ENCODE data around the gene ADAMTS17. TPM values are rescaled to one million over a fixed set of nuclear protein-coding genes. Genes with fewer than 3 reads are reported as not detected.

The ADAMTS17 gene
- total and polyA plus RNA-seq, 8 donors = 0.31 to 14.3 (median 6.3) TPM

DNA sequence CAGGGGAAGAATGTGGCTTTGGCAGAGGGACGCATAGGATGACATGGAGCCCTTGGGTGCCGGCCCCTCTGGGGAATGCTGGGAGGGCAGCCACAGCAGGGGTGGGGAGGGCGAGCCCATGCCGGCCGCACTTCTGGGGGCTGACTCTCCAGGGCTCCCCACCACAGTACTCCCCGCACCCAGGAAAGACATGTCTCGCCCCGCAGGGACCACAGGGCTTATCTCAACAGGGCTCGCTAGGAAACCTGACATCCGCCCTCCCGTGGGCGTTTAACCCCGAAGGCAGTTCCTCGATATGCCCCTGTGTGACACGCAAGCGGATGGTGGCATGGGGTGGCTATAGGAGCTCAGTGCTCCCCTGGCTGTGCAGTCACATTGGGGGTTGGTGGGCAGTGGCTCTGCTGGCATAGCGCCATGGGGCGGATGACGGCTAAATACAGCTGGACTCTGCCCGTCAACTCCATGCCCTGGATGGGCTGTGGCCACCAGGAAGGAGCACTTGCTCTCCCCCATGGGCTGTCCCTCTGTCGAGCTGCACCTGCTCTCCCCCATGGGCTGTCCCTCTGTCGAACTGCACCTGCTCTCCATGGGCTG is 141.4 kb downstream of the ADAMTS17 start:
- H3K9me3 ChIP-seq = no peaks in the 10 kb centered on the region
- DNase-seq = no peak
- H3K36me3 ChIP-seq = no peaks in the 10 kb centered on the region
- no peaks in the 10 kb centered on the region for H3K4me1 ChIP-seq
- H3K4me3 ChIP-seq = no peak overlapping the region
- no peak overlapping the region for H3K27ac ChIP-seq
- intact Hi-C loops (cut with DNase I; ENCODE audit: low total_unique reads) = no loop called here
- H3K27me3 ChIP-seq = no peaks in the 10 kb centered on the region
- 86 to 92% (median 86%) methylated on average over 5 to 22 of the region's 22 CpGs for WGBS, 5 donors
- TF ChIP-seq POLR2A (IDR thresholded peaks at IDR 0.05) (no peak), POLR2AphosphoS5 (IDR thresholded peaks at IDR 0.05) (no peak), EP300 (IDR thresholded peaks at IDR 0.05) (no peak)
- TF ChIP-seq, protein P1, sequence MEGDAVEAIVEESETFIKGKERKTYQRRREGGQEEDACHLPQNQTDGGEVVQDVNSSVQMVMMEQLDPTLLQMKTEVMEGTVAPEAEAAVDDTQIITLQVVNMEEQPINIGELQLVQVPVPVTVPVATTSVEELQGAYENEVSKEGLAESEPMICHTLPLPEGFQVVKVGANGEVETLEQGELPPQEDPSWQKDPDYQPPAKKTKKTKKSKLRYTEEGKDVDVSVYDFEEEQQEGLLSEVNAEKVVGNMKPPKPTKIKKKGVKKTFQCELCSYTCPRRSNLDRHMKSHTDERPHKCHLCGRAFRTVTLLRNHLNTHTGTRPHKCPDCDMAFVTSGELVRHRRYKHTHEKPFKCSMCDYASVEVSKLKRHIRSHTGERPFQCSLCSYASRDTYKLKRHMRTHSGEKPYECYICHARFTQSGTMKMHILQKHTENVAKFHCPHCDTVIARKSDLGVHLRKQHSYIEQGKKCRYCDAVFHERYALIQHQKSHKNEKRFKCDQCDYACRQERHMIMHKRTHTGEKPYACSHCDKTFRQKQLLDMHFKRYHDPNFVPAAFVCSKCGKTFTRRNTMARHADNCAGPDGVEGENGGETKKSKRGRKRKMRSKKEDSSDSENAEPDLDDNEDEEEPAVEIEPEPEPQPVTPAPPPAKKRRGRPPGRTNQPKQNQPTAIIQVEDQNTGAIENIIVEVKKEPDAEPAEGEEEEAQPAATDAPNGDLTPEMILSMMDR (IDR thresholded peaks at IDR 0.05) = no peak

DNA sequence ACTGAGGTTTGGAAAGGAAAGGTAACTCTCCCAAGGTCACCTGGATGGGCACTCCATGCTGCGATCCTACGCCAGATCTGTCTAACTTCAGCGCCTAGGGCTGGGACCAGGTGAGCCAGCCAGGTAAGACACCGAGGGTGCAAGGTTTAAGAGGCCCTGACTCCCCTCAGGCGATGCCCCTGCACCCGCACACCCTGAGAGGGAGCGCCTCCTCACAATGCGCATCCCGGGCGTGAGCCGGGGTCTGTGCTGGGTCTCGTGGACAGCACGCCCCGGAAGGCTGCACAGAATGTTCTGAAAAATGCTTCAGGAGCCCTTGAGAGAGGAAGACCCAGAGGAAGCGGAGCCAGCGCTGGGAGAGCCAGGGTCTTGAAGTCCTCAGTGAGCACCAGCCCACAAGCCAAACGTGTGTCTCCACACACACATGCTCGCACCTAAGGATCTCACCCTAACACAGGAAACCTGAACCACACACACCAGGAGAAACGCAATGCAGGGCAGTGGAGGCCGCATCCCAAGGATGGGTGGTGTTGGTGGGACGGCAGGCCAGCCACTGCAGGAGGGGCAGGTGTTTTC is 142.0 kb downstream of the ADAMTS17 start:
- no peak for TF ChIP-seq EP300 (IDR thresholded peaks at IDR 0.05)
- TF ChIP-seq POLR2AphosphoS5 (IDR thresholded peaks at IDR 0.05) = no peak
- no peak for TF ChIP-seq POLR2A (IDR thresholded peaks at IDR 0.05)
- TF ChIP-seq, protein P1 (IDR thresholded peaks at IDR 0.05) = no peak
- H3K4me3 ChIP-seq = no peak overlapping the region
- H3K4me1 ChIP-seq = no peaks in the 10 kb centered on the region
- H3K27me3 ChIP-seq = no peaks in the 10 kb centered on the region
- no peak for DNase-seq
- no peaks in the 10 kb centered on the region for H3K9me3 ChIP-seq
- no peak overlapping the region for H3K27ac ChIP-seq
- H3K36me3 ChIP-seq = no peaks in the 10 kb centered on the region
- WGBS, 5 donors = 86 to 95% (median 94%) methylated on average over 11 to 21 of the region's 21 CpGs
- intact Hi-C loops (cut with DNase I; ENCODE audit: low total_unique reads) = no loop called here

- 78 to 92% (median 89%) methylated on average over 5 of the region's 5 CpGs for WGBS, 5 donors
- Histone ChIP-seq H3K27ac (no peak overlapping the region), H3K36me3 (no peaks in the 10 kb centered on the region), H3K9me3 (no peaks in the 10 kb centered on the region), H3K4me1 (no peaks in the 10 kb centered on the region), H3K27me3 (no peaks in the 10 kb centered on the region), H3K4me3 (no peak overlapping the region)
- TF ChIP-seq POLR2AphosphoS5 (IDR thresholded peaks at IDR 0.05) (no peak), POLR2A (IDR thresholded peaks at IDR 0.05) (no peak), EP300 (IDR thresholded peaks at IDR 0.05) (no peak)
- TF ChIP-seq, protein P1 (IDR thresholded peaks at IDR 0.05) = no peak
- intact Hi-C loops (cut with DNase I; ENCODE audit: low total_unique reads) = no loop called here
- DNase-seq = no peak
These were observed 143.3 kb downstream of the ADAMTS17 start for GRCh38 chr15:100198442-100198841.

- DNase-seq = peak in 1 of 2 donors; percentile 21
- Histone ChIP-seq H3K4me1 (no peaks in the 10 kb centered on the region), H3K4me3 (no peak overlapping the region), H3K9me3 (no peaks in the 10 kb centered on the region), H3K27me3 (no peaks in the 10 kb centered on the region), H3K36me3 (no peaks in the 10 kb centered on the region), H3K27ac (no peak overlapping the region)
- whole genome bisulfite sequencing, 5 donors = 70 to 84% (median 75%) methylated on average over 14 of the region's 14 CpGs
- intact Hi-C loops (cut with DNase I; ENCODE audit: low total_unique reads) = no loop called here
- TF ChIP-seq POLR2A (IDR thresholded peaks at IDR 0.05) (no peak), EP300 (IDR thresholded peaks at IDR 0.05) (no peak), POLR2AphosphoS5 (IDR thresholded peaks at IDR 0.05) (no peak)
- TF ChIP-seq, protein P1 (IDR thresholded peaks at IDR 0.05) = no peak
These were observed 145.3 kb downstream of the ADAMTS17 start for GRCh38 chr15:100196326-100197058.
